ENCODE measurements around the gene GRK5.

DNA sequence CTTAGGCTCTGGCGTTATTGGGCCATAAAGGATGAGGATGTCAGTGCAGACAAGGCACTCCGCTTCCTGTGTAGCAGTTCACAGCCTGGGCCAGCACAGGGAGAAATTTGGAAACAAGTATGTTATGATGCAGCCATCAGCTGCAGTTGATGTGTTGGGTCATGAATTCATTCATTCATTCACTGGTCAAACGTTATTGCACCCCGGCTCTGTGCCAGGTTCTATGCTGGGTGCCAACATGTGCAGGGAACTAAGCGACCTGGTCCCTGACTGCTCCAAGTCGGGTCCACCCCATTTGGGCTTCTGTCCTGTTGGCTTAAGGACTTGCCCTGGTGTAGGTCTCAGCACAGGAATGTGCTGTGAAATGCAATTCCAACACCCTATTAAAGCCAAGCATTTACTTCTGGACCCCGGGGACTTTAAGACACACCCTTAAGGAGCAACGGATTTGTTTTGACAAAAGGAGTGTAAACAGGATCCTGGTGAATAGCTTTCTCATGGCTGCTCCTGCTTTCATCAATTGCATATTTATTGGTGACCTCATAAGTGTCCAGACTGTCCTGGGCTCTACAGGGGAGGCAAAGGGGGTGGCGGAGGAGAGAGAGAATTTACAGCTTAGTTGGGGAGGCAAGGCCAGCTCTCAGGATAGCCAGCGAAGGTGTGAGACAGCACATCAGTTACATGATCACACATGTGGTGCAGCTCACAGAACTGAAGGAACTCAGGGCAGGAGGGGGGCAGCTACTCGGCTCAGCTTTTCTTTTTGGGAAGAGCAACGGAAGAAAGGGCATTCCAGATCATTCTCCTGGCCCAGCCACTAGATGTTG, 158.6 kb downstream of the GRK5 start:
- no peak for TF ChIP-seq POLR2AphosphoS5 (IDR thresholded peaks at IDR 0.05; ENCODE audit: low read depth, low read length)
- no peak for TF ChIP-seq TAF1 (IDR thresholded peaks at IDR 0.05; ENCODE audit: low read depth, low read length)
- no peak for TF ChIP-seq POLR2A (IDR thresholded peaks at IDR 0.05; ENCODE audit: low read depth, low read length)
